ENCODE data around the gene TNFAIP8. TPM values are rescaled to one million over a fixed set of nuclear protein-coding genes. Genes with fewer than 3 reads are reported as not detected.

The TNFAIP8 gene
- total and polyA plus RNA-seq, 2 of the 13 experiments (the other 11 are each of a cell fraction or from before 2014, with no cell fraction given) = 6.4 to 11.2 TPM

DNA sequence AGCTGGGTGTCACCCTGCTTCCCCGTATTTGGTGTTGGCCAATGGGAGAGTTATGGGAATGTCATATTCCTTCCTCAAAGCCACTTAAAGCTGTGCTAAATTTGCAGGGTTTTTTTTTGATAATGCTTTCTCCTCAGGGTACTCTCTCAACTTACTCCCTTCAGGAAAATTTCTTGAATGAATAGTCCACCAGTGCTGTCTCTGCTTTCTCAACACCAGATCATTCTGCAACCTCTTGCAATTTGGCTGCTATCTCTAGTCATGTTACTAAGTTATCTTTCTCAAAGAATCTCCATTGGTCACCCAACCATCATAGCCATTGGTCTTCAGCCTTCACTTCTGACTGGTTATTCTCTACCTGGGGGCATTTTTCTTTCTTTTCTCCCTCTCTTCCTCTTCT lies 13.4 kb upstream of the TNFAIP8 start:
- ATAC-seq = no peak
- Histone ChIP-seq H3K27ac (ENCODE audit: extremely low read length, insufficient read depth, low read length) (no peak overlapping the region), H2AFZ (ENCODE audit: low read length) (no peak overlapping the region), H3K27me3 (ENCODE audit: control insufficient read depth in 1 of 2, insufficient read depth in 2 of 2, low read length in 2 of 2) (no peaks in the 10 kb centered on the region), H3K9me3 (ENCODE audit: low read length) (no peaks in the 10 kb centered on the region), H3K4me3 (replicated peaks in 1 of 3; ENCODE audit: insufficient read depth in 1 of 3, low read depth in 2 of 3, low read length in 3 of 3) (no peak overlapping the region), H3K4me1 (ENCODE audit: insufficient read depth, low read length) (peaks cover 7% of the 10 kb centered on the region; the same call in 1 of the 2 replicates), H3K9ac (ENCODE audit: insufficient read depth, low read depth, low read length) (no peak overlapping the region), H3K79me2 (ENCODE audit: insufficient read depth, low read length) (no peaks in the 10 kb centered on the region), H3K4me2 (ENCODE audit: low read depth, low read length) (no peak overlapping the region), H4K20me1 (ENCODE audit: insufficient read depth, low read length) (no peaks in the 10 kb centered on the region), H3K36me3 (replicated peaks in 1 of 2; ENCODE audit: control insufficient read depth in 1 of 2, insufficient read depth in 2 of 2, low read length in 2 of 2) (no peaks in the 10 kb centered on the region)
- intact Hi-C loops (cut with micrococcal nuclease; ENCODE audit: unreplicated experiment) (no loop called here), in situ Hi-C loops (cut with HindIII; ENCODE audit: extremely low pct_ligation_motif_present, low pct_unique_long_range_greater_than_20kb) (no loop called here)
- 100% methylated on average over 1 of the region's 1 CpG for WGBS (ENCODE audit: low lambda C conversion rate)
- no peak for DNase-seq (ENCODE audit: low spot score)
- FAIRE-seq = no peak
- ChIA-PET CTCF (ENCODE audit: low intra/inter-chr PET ratio, low total read pairs) (no interaction called here), POLR2A (no interaction called here)
- TF ChIP-seq ATRX (CRISPR knock-in tag; IDR thresholded peaks at IDR 0.05; ENCODE audit: borderline replicate concordance) (no peak), SAFB2 (CRISPR knock-in tag; IDR thresholded peaks at IDR 0.05; ENCODE audit: borderline replicate concordance, low read depth) (no peak), ZSCAN22 (CRISPR knock-in tag; IDR thresholded peaks at IDR 0.05) (no peak), ZNF180 (CRISPR knock-in tag; IDR thresholded peaks at IDR 0.05; ENCODE audit: borderline replicate concordance, low read depth) (no peak), NFKBIZ (CRISPR knock-in tag; IDR thresholded peaks at IDR 0.05) (no peak), MAFF (IDR thresholded peaks at IDR 0.05; ENCODE audit: low read depth, low read length) (no peak), ZNF788 (CRISPR knock-in tag; IDR thresholded peaks at IDR 0.05; ENCODE audit: borderline replicate concordance) (no peak), ZNF329 (CRISPR knock-in tag; IDR thresholded peaks at IDR 0.05; ENCODE audit: low read depth) (no peak), KAT7 (CRISPR knock-in tag; IDR thresholded peaks at IDR 0.05; ENCODE audit: borderline replicate concordance) (no peak), SP4 (CRISPR knock-in tag; IDR thresholded peaks at IDR 0.05) (no peak)
- TF ChIP-seq, protein P1, sequence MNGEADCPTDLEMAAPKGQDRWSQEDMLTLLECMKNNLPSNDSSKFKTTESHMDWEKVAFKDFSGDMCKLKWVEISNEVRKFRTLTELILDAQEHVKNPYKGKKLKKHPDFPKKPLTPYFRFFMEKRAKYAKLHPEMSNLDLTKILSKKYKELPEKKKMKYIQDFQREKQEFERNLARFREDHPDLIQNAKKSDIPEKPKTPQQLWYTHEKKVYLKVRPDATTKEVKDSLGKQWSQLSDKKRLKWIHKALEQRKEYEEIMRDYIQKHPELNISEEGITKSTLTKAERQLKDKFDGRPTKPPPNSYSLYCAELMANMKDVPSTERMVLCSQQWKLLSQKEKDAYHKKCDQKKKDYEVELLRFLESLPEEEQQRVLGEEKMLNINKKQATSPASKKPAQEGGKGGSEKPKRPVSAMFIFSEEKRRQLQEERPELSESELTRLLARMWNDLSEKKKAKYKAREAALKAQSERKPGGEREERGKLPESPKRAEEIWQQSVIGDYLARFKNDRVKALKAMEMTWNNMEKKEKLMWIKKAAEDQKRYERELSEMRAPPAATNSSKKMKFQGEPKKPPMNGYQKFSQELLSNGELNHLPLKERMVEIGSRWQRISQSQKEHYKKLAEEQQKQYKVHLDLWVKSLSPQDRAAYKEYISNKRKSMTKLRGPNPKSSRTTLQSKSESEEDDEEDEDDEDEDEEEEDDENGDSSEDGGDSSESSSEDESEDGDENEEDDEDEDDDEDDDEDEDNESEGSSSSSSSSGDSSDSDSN (CRISPR knock-in tag; IDR thresholded peaks at IDR 0.05) = no peak
- TF ChIP-seq, protein P2, sequence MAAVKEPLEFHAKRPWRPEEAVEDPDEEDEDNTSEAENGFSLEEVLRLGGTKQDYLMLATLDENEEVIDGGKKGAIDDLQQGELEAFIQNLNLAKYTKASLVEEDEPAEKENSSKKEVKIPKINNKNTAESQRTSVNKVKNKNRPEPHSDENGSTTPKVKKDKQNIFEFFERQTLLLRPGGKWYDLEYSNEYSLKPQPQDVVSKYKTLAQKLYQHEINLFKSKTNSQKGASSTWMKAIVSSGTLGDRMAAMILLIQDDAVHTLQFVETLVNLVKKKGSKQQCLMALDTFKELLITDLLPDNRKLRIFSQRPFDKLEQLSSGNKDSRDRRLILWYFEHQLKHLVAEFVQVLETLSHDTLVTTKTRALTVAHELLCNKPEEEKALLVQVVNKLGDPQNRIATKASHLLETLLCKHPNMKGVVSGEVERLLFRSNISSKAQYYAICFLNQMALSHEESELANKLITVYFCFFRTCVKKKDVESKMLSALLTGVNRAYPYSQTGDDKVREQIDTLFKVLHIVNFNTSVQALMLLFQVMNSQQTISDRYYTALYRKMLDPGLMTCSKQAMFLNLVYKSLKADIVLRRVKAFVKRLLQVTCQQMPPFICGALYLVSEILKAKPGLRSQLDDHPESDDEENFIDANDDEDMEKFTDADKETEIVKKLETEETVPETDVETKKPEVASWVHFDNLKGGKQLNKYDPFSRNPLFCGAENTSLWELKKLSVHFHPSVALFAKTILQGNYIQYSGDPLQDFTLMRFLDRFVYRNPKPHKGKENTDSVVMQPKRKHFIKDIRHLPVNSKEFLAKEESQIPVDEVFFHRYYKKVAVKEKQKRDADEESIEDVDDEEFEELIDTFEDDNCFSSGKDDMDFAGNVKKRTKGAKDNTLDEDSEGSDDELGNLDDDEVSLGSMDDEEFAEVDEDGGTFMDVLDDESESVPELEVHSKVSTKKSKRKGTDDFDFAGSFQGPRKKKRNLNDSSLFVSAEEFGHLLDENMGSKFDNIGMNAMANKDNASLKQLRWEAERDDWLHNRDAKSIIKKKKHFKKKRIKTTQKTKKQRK (IDR thresholded peaks at IDR 0.05; ENCODE audit: low read length) = no peak
- TF ChIP-seq, protein P3, sequence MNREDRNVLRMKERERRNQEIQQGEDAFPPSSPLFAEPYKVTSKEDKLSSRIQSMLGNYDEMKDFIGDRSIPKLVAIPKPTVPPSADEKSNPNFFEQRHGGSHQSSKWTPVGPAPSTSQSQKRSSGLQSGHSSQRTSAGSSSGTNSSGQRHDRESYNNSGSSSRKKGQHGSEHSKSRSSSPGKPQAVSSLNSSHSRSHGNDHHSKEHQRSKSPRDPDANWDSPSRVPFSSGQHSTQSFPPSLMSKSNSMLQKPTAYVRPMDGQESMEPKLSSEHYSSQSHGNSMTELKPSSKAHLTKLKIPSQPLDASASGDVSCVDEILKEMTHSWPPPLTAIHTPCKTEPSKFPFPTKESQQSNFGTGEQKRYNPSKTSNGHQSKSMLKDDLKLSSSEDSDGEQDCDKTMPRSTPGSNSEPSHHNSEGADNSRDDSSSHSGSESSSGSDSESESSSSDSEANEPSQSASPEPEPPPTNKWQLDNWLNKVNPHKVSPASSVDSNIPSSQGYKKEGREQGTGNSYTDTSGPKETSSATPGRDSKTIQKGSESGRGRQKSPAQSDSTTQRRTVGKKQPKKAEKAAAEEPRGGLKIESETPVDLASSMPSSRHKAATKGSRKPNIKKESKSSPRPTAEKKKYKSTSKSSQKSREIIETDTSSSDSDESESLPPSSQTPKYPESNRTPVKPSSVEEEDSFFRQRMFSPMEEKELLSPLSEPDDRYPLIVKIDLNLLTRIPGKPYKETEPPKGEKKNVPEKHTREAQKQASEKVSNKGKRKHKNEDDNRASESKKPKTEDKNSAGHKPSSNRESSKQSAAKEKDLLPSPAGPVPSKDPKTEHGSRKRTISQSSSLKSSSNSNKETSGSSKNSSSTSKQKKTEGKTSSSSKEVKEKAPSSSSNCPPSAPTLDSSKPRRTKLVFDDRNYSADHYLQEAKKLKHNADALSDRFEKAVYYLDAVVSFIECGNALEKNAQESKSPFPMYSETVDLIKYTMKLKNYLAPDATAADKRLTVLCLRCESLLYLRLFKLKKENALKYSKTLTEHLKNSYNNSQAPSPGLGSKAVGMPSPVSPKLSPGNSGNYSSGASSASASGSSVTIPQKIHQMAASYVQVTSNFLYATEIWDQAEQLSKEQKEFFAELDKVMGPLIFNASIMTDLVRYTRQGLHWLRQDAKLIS (CRISPR knock-in tag; IDR thresholded peaks at IDR 0.05) = no peak
- no TSS peak for BruUV-seq (replicated peaks)

Data from HepG2 (cell line).